Trophoblast cell (in vitro differentiated cells and primary cell): ENCODE data around the gene SEMA7A.

Experiments used
- DNase-seq, 2 donors: peaks; one replicate each; pipeline ENCODE4 v3.0.0-alpha.2; 2016
- H2AFZ ChIP-seq: 2 replicates; pipeline ENCODE4 v1.6.1; 2013; ENCODE audit warnings: low read length, moderate library complexity, mild to moderate bottlenecking; ENCODE audit not compliant: insufficient read depth, poor library complexity
- H2AK5ac ChIP-seq: 2 replicates; pipeline ENCODE4 v1.6.1; 2013; ENCODE audit warnings: mild to moderate bottlenecking, low read length
- H2BK120ac ChIP-seq: 2 replicates; pipeline ENCODE4 v1.6.1; 2013; ENCODE audit warnings: low read length, mild to moderate bottlenecking, moderate library complexity; ENCODE audit not compliant: insufficient read depth, poor library complexity
- H2BK12ac ChIP-seq: 2 replicates; pipeline ENCODE4 v1.6.1; 2013; ENCODE audit warnings: mild to moderate bottlenecking, low read length, moderate library complexity
- H2BK5ac ChIP-seq: 2 replicates; pipeline ENCODE4 v1.6.1; 2013; ENCODE audit warnings: low read length, low read depth, moderate library complexity, mild to moderate bottlenecking; ENCODE audit not compliant: poor library complexity
- H3K14ac ChIP-seq: 2 replicates; pipeline ENCODE4 v1.6.1; 2013; ENCODE audit warnings: mild to moderate bottlenecking, low read length
- H3K18ac ChIP-seq: 2 replicates; pipeline ENCODE4 v1.6.1; 2013; ENCODE audit warnings: mild to moderate bottlenecking, low read length
- H3K23ac ChIP-seq: 2 replicates; pipeline ENCODE4 v1.6.1; 2013; ENCODE audit warnings: low read length
- H3K27ac ChIP-seq: 2 replicates; pipeline ENCODE4 v1.5.1; 2013; ENCODE audit warnings: low read depth, mild to moderate bottlenecking, inconsistent platforms, low read length, moderate library complexity
- H3K27me3 ChIP-seq: 2 replicates; pipeline ENCODE4 v1.6.1; 2013; ENCODE audit warnings: inconsistent platforms, mild to moderate bottlenecking, low read length, moderate library complexity; ENCODE audit not compliant: insufficient read depth
- H3K36me3 ChIP-seq, 2 experiments: 1 replicate in 1 of 2; 2 replicates in 1 of 2; pipeline ENCODE4 v1.6.1; 2013; ENCODE audit warnings: low read length in 2 of 2, mild to moderate bottlenecking in 2 of 2, moderate library complexity in 1 of 2; ENCODE audit not compliant: insufficient read depth in 2 of 2, control insufficient read depth in 1 of 2
- H3K4ac ChIP-seq: 2 replicates; pipeline ENCODE4 v1.6.1; 2013; ENCODE audit warnings: low read depth, mild to moderate bottlenecking, low read length, moderate library complexity
- H3K4me1 ChIP-seq, 2 experiments: 1 replicate in 1 of 2; 2 replicates in 1 of 2; pipeline ENCODE4 v1.6.1; 2013; ENCODE audit warnings: low read length in 2 of 2, mild to moderate bottlenecking in 2 of 2, moderate library complexity in 1 of 2; ENCODE audit not compliant: insufficient read depth in 2 of 2, control insufficient read depth in 1 of 2
- H3K4me2 ChIP-seq: 2 replicates; pipeline ENCODE4 v1.6.1; 2013; ENCODE audit warnings: inconsistent platforms, mild to moderate bottlenecking, low read length, moderate library complexity
- H3K4me3 ChIP-seq: 2 replicates; pipeline ENCODE4 v1.5.1; 2013; ENCODE audit warnings: mild to moderate bottlenecking, low read depth, low read length, inconsistent platforms
- H3K79me1 ChIP-seq: one replicate; pipeline ENCODE4 v1.6.1; 2013; ENCODE audit warnings: low read length
- H3K79me2 ChIP-seq: 2 replicates; pipeline ENCODE4 v1.6.1; 2013; ENCODE audit warnings: low read length, mild to moderate bottlenecking; ENCODE audit not compliant: control insufficient read depth, insufficient read depth, poor library complexity
- H3K9ac ChIP-seq: 2 replicates; pipeline ENCODE4 v1.6.1; 2013; ENCODE audit warnings: mild to moderate bottlenecking, low read length
- H3K9me3 ChIP-seq: 2 replicates; pipeline ENCODE4 v1.6.1; 2013; ENCODE audit warnings: low read depth, mild to moderate bottlenecking, control low read depth, inconsistent platforms, low read length; ENCODE audit not compliant: insufficient read depth
- H4K12ac ChIP-seq: 2 replicates; pipeline ENCODE4 v1.6.1; 2013; ENCODE audit warnings: low read depth, mild to moderate bottlenecking, low read length, moderate library complexity
- H4K8ac ChIP-seq: 2 replicates; pipeline ENCODE4 v1.6.1; 2013; ENCODE audit warnings: low read depth, mild to moderate bottlenecking, low read length, moderate library complexity
- H4K91ac ChIP-seq: one replicate; pipeline ENCODE4 v1.6.1; 2013; ENCODE audit warnings: low read depth, mild to moderate bottlenecking, low read length, moderate library complexity
- WGBS: extraction: QIAGEN DNeasy Blood & Tissue Kit; methylation state at CpG from one replicate; pipeline ENCODE4 v1.1.7; 2013; ENCODE audit warnings: missing lambda C conversion rate; ENCODE audit not compliant: insufficient read length, insufficient coverage; ENCODE audit errors: extremely low coverage; 5-methylcytosine and 5-hydroxymethylcytosine counted together

The SEMA7A gene

DNA sequence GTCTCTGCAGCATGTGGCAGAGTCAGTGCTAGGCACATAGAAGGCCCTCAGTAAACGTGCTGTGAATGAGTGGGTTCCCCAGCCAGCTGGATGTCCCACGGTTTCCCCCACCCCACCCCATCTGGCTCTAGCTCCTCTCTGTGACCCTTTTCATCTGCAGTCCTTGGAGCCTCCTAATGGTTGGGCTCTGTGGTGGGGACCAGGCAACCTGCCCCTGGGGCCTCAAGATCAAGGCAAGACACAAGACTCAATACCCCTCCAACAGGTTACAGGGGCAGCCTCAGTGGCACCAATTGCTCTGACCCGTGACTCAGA, 49.2 kb downstream of the SEMA7A start:
- Histone ChIP-seq H2AK5ac (peak overlapping the region; percentile 97), H3K4me1 (peaks cover 58 to 64% of the 10 kb centered on the region in 2 experiments), H3K9ac (no peak overlapping the region), H3K36me3 (no peaks in the 10 kb centered on the region), H3K27ac (peak overlapping the region; percentile 82), H3K14ac (peak overlapping the region; percentile 67), H4K12ac (no peak overlapping the region), H2BK12ac (peak overlapping the region; percentile 93), H3K9me3 (no peaks in the 10 kb centered on the region), H2BK120ac (peak overlapping the region; percentile 93), H3K79me2 (peaks cover 15% of the 10 kb centered on the region), H2AFZ (no peak overlapping the region), H3K27me3 (no peaks in the 10 kb centered on the region), H2BK5ac (peak overlapping the region; percentile 89), H4K91ac (peak overlapping the region; percentile 88), H3K79me1 (peaks cover 65% of the 10 kb centered on the region), H3K4me2 (no peak overlapping the region), H4K8ac (peak overlapping the region; percentile 59), H3K4me3 (no peak overlapping the region), H3K4ac (peak overlapping the region; percentile 10), H3K18ac (peak overlapping the region; percentile 86), H3K23ac (no peak overlapping the region)
- no CpG with 5 or more reads among the region's 3 CpGs for WGBS
- DNase-seq = no peak

DNA sequence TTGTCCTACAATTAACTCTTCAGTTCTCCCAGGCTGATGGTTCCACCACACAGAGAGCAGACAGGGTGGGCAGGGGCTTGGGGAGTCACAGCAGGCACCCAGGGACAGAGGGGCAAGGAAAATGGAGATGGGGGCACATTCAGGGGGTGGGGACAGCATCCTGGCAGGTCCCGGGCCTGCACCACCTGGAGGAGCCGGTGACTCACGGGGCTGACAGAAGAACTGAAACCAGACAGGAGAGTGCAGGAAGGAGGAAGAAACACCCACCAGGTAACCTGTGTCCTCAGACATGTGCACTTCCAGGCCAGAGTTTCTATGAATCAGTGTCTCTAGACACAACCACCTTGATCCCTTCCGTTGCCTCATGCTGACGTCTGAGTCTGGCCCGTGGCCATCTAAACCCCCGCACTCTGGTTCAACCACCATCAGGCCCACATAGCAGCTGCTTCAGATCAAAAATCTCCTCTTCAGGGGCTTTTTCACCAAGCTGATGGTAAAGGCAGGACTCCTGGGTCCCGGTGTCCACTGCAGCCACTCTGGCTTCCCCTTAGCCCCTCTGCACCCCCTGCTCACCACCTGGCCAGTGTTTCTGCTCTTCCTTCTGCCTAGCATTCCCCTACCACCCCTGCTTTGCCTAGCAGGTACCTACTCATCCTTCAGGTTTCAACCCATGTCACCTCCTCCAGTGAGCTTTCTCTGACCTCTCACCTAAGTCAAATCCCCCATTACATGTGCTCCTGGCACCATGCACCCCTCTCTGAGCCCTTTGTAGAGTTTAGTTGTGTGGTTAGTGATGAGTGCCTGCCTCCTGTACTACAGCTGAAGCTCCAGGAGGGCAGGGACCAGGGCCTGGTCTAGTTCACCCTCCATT, 49.8 kb downstream of the SEMA7A start:
- Histone ChIP-seq H3K27me3 (no peaks in the 10 kb centered on the region), H3K4me2 (no peak overlapping the region), H3K36me3 (no peaks in the 10 kb centered on the region), H3K27ac (peak overlapping the region; percentile 82), H2AFZ (no peak overlapping the region), H2AK5ac (peak overlapping the region; percentile 97), H3K4me1 (peaks cover 54 to 64% of the 10 kb centered on the region in 2 experiments), H4K12ac (no peak overlapping the region), H3K4me3 (no peak overlapping the region), H3K79me2 (peaks cover 15% of the 10 kb centered on the region), H3K23ac (peak overlapping the region; percentile 44), H3K14ac (peak overlapping the region; percentile 67), H3K79me1 (peaks cover 68% of the 10 kb centered on the region), H3K18ac (peak overlapping the region; percentile 86), H4K91ac (peak overlapping the region; percentile 88), H3K4ac (peak overlapping the region; percentile 58), H2BK120ac (peak overlapping the region; percentile 93), H3K9ac (no peak overlapping the region), H3K9me3 (no peaks in the 10 kb centered on the region), H2BK12ac (peak overlapping the region; percentile 93), H2BK5ac (peak overlapping the region; percentile 89), H4K8ac (peak overlapping the region; percentile 59)
- WGBS = no CpG with 5 or more reads among the region's 8 CpGs
- peak; percentile 94 to 95 for DNase-seq

GRCh38 chr15:74383286-74383685, 50.5 kb downstream of the SEMA7A start:
- no peak overlapping the region for H2AFZ ChIP-seq
- H3K4me2 ChIP-seq = no peak overlapping the region
- H2BK5ac ChIP-seq = peak overlapping the region; percentile 51
- WGBS = no CpG with 5 or more reads among the region's 4 CpGs
- peak overlapping the region; percentile 67 for H2AK5ac ChIP-seq
- no peak overlapping the region for H3K4ac ChIP-seq
- H4K91ac ChIP-seq = peak overlapping the region; percentile 88
- H3K18ac ChIP-seq = peak overlapping the region; percentile 49
- H3K4me1 ChIP-seq = peaks cover 47 to 60% of the 10 kb centered on the region in 2 experiments
- H4K12ac ChIP-seq = no peak overlapping the region
- no peaks in the 10 kb centered on the region for H3K27me3 ChIP-seq
- peak overlapping the region; percentile 30 for H3K27ac ChIP-seq
- DNase-seq = no peak
- peak overlapping the region; percentile 62 for H3K14ac ChIP-seq
- peak overlapping the region; percentile 92 for H2BK12ac ChIP-seq
- no peak overlapping the region for H3K23ac ChIP-seq
- peak overlapping the region; percentile 93 for H2BK120ac ChIP-seq
- no peak overlapping the region for H3K9ac ChIP-seq
- H3K79me1 ChIP-seq = peaks cover 62% of the 10 kb centered on the region
- H3K36me3 ChIP-seq = no peaks in the 10 kb centered on the region
- no peaks in the 10 kb centered on the region for H3K9me3 ChIP-seq
- peak overlapping the region; percentile 40 for H4K8ac ChIP-seq
- no peak overlapping the region for H3K4me3 ChIP-seq
- peaks cover 9% of the 10 kb centered on the region for H3K79me2 ChIP-seq

GRCh38 chr15:74382004-74382816, 51.5 kb downstream of the SEMA7A start:
- Histone ChIP-seq H3K4me3 (no peak overlapping the region), H3K9ac (no peak overlapping the region), H2AK5ac (peak overlapping the region; percentile 82), H3K27me3 (no peaks in the 10 kb centered on the region), H3K4ac (peak overlapping the region; percentile 2), H3K4me2 (no peak overlapping the region), H3K36me3 (no peaks in the 10 kb centered on the region), H2BK120ac (peak overlapping the region; percentile 57), H3K79me1 (peaks cover 61% of the 10 kb centered on the region), H3K18ac (peak overlapping the region; percentile 28), H3K14ac (peak overlapping the region; percentile 56), H3K27ac (peak overlapping the region; percentile 24), H4K12ac (no peak overlapping the region), H2BK12ac (peak overlapping the region; percentile 72), H4K8ac (peak overlapping the region; percentile 64), H4K91ac (peak overlapping the region; percentile 88), H3K4me1 (peaks cover 44 to 55% of the 10 kb centered on the region in 2 experiments), H3K9me3 (no peaks in the 10 kb centered on the region), H2BK5ac (peak overlapping the region; percentile 54), H3K79me2 (peaks cover 6% of the 10 kb centered on the region), H2AFZ (no peak overlapping the region), H3K23ac (no peak overlapping the region)
- peak; percentile 94 to 96 for DNase-seq
- no CpG with 5 or more reads among the region's 13 CpGs for WGBS
